Activated naive CD8-positive, alpha-beta T cell treated with anti-CD3 and anti-CD28 coated beads, Interleukin-2, amount 50 U/mL, for 16 hours (primary cell): ENCODE measurements around the gene CD160.
"Not testable (repeated sequence)": the region's sequence is repeated elsewhere in the genome, so short reads cannot be mapped to it uniquely, and the experiment has no call there.

Source experiments
- DNase-seq: peaks from one replicate; pipeline ENCODE4 v3.0.0-alpha.2; 2020; ENCODE audit warnings: low read depth, low spot score

Gene CD160

GRCh38 chr1:145710291-145711027 lies 8.8 kb upstream of the CD160 start:
- DNase-seq = no peak

DNA sequence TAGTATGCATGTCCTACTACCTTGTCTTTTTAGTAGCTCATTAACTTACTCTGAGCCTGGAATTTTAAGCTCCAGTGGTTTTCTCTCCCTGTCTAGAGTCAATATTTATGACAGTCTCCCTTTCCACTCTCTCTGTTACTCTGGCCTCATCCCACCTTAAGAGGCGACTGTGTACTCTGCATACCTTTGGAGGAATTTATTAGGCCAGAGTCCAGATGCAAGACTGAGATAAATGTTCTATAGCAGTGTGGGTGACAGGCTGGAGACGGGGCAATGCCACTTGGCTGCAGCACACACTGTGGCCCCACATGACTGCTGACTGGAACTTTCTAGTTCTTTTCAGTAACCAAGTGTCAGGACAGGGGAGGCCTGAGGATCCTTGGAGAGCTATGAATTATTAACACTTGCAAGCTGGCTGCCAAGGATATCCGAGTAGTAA lies 8.1 kb upstream of the CD160 start:
- no peak for DNase-seq

- no peak for DNase-seq
Observed at GRCh38 chr1:145714524-145715111, 4.7 kb upstream of the CD160 start.

GRCh38 chr1:145716641-145717345 lies 2.5 kb upstream of the CD160 start:
- DNase-seq = no peak

- DNase-seq = no peak
Observed at GRCh38 chr1:145717833-145718232, 1.5 kb upstream of the CD160 start.

GRCh38 chr1:145718465-145718864 lies 834 bp upstream of the CD160 start:
- not testable (repeated sequence) for DNase-seq

DNA sequence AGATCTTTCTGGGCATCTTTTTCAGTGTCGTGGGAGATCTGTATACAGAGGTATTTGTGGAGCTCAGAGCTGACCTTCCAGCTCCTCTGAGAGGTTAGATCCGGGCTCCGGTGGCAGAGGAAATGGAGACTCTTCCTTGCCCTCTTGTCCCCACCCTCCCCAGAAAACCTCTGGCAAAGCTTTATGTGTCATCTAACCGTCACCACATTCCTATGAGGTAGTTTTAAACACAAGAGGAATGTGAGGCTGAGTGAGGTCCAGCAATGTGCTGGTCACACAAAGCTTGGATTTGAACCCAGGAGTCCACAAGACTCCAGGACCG lies 1.2 kb downstream of the CD160 start:
- DNase-seq = no peak

- DNase-seq = peak; percentile 42
Observed at GRCh38 chr1:145720878-145721671, 1.8 kb downstream of the CD160 start.

DNA sequence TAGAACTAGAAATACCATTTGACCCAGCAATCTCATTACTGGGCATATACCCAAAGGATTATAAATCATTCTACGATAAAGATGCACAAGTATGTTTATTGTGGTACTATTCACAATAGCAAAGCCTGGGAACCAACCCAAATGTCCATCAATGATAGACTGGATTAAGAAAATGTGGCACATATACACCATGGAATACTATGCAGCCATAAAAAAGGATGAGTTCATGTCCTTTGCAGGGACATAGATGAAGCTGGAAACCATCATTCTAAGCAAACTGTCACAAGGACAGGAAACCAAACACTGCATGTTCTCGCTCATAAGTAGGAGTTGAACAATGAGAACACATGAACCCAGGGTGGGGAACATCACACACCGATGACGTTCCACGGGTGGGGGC lies 6.9 kb downstream of the CD160 start:
- not testable (repeated sequence) for DNase-seq

- no peak for DNase-seq
Observed at GRCh38 chr1:145729196-145729595, 9.9 kb downstream of the CD160 start.

DNA sequence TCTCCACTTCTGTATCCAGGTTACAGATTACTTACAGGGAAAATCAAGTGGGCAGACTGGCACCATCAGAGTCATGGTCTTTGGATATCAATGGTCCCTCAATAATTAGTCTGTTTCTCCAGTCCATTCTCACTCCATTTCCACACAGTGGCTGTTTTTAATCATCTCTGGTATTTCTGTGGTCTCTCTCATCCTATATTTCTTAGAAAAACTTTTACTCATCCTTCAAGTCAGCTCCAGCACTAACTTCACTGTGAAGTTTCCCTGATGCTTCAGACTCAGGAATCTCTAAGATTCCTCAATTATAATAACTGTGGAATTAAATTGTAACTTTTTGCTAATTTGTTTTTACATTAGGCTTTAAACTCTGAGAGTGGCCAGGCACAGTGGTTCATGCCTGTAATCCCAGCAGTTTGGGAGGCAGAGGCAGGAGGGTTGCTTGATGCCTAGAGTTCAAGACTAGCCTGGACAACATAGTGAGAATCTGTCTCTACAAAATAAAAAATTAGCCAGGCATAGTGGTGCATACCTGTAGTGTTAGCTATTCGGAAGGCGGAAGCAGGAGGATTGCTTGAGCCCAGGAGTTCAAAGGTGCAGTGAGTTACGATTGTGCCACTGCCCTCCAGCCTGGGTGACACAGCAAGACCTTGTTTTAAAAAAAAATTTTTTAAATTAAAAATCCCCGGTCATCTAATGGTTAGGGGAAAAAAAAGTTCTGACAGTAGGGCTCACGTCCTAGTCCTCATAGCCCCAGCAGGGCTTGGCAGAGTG lies 10.6 kb downstream of the CD160 start:
- no peak for DNase-seq

DNA sequence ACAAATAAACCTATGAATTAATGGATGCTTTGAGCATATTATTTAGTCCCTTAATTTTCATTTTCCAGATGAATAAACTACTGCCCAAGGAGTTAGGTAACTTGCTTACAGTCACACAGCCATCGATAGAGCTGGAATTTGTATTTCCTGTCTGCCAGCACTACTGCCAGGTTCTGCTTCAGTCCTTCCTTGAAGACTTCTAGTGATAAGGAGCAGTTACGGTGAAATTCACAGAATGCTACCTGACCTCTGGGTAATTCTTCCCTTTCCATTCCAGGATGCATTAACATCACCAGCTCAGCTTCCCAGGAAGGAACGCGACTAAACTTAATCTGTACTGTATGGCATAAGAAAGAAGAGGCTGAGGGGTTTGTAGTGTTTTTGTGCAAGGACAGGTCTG lies 11.2 kb downstream of the CD160 start:
- no peak for DNase-seq

DNA sequence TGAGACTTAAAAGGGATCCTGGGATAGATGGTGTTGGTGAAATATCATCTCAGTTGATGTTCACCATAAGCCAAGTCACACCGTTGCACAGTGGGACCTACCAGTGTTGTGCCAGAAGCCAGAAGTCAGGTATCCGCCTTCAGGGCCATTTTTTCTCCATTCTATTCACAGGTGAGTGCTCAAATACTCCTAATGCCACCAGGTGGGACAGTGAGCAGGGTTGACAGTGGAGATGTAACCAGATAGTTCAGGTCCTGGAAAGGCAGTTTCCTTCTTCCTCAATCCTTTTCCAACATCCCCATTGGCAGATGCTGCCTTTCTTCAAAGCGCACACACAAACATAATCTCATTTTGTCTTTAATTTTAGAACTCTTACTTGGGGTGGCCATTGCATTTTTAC lies 11.6 kb downstream of the CD160 start:
- no peak for DNase-seq

DNA sequence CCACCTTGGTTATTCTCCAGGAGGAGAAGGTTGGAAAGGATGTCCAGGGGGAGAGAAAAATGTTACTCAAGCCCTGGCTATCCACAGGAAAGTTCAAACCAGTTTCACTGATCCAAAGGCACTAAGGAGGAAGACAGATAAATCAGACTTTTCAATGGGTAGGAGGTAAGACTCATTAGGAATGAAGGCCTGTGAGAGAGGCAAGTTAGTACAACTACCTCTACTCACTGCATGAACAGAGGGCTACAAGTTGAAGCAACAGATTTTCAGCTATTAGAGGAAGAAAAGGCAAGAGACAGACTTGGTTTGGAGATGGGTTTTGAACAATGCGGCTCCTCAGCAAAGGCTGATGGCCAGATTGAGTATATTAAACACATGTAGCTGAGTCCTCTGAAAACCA lies 16.9 kb downstream of the CD160 start:
- DNase-seq = no peak

DNA sequence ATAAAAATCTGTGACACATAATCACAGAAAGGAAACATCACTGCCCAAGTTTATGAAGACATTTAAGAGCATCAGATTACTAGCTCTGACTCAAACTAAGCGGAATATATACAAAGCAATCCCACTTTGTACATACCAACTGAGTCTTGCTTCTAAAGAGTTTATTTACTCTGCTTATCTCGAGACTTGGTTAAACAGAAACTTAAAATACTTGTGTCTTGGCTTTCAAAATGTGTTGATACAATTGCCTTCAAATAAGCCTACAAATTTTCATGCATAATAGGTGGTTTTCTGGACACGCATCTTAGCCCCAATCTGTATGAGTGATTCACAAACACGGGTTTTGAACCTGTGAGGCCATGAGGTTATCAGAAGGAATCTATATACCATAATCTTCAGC lies 21.0 kb downstream of the CD160 start:
- DNase-seq = no peak

- no peak for DNase-seq
Observed at GRCh38 chr1:145747398-145748247, 28.3 kb downstream of the CD160 start.

DNA sequence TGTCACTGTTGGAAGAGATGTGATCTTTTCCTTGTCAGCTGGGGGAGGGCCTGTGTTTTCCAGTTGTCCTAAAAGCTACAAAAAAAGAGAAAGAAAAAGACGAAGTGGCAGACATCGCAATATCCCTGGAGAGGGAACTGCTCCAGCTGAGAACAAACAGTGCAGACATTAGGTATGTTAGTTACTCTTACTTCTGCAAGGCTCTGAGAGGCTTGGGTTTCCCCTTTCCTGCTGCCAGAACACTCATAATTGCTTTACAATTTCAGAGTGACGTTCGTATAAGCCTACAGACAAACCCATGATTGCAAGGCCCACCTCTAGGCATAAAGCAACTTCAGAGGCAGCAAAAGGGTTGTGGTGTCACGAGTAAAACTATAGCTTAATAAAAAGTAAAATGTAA lies 31.1 kb downstream of the CD160 start:
- no peak for DNase-seq

DNA sequence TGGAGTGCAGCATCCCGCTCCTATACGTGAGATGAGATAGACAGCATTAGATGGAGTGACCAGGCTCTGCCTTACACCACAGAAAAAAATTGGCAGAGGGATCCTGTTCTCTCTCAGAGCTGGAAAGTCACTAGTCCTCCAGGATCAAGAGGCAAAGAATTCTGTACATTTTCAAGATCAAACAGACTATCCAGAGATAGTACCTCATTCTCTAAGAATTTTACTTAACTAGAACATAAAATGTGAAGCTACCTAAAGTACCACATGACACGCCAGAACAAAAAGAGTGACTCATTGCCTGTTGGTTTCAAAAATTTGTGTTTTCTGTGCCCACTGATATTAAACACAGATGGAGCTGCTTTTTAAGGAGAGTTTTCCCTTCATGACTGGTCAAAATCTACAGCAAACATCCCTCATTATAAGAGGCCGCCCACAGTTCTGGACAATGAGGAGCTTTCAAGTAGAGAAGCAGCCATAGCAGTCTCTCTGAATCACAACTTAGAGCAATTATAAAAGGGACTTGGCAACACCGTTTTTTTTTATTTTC lies 32.3 kb downstream of the CD160 start:
- DNase-seq = no peak

DNA sequence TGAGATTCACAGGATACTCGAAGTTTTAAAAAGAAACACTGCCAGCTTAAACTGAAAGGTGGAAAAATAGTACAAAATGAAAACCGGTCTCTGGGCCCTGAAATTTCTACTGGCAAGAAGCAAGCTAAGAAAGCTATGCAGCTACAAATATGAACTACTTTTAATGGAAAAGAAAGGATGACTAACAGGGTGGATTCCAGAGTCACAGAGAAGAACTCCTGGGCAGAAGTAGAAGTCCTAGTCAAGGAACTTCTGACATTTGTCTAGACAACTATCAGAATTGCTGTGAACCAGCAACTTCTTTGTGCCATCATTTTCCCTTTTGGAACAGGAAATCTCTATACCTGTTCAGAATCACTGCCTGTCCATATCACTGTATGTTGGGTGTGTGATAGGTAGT lies 38.1 kb downstream of the CD160 start:
- DNase-seq = no peak

DNA sequence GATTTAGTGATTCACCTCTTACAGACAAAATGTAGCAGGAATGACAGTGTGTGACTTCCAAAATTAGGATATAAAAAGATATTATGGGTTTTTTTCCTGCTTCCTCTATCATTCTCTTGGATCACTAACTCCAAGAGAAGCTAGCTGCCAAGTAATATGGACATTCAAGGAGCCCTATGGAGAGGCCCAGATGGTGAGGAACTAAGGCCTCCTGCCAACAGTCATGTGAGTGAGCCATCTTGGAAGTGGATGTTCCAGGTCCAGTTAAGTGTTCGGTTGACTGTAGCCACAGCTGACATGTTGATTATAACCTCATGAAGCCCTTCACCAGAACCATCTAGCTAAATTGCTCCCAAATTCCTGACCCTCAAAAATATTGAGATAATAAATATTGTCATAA lies 38.8 kb downstream of the CD160 start:
- no peak for DNase-seq
